ENCODE results near the gene HOXA3.

Gene HOXA3

DNA sequence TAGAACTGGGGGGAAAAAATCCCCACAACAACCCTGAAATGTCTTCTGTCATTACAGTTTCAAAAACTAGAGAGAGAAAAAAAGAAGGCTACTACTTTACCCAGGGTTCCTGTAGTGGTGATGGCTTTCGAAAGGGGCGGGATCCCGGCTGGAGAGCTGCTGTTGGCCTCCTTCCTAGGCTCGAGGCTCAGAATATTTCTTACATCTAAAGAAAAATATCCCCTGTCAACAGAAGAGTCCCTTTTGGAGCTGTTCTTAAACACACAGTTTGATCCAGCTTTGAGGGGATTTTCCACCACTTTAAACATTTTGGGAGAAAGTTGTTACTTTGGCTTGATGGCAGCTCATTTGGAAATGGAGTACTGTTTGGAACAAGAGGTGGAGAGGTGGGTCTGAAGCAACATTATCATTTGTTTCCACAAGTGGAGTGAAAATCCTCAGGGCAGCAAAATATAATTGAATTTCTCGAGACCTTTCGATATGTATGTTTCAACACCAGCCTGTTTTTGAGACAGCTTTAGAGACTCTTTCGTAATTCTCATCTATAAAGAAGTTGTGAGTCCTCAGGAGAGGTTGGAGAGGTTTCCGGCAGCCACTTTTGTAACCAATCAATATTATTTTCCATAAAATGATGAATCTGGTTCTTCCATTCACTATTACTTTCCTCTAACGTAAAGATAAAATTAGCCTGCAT, 42.5 kb upstream of the HOXA3 start:
- WGBS (ENCODE audit: insufficient coverage, insufficient read length), result 100% methylated on average over 1 of the region's 9 CpGs
- H3K36me3 ChIP-seq (ENCODE audit: control insufficient read depth, insufficient read depth, low read length), result no peaks in the 10 kb centered on the region
- H3K27ac ChIP-seq (ENCODE audit: low read length), result no peak overlapping the region
- peaks cover 82% of the 10 kb centered on the region for H3K27me3 ChIP-seq (ENCODE audit: control insufficient read depth, insufficient read depth, low read length)
- no peaks in the 10 kb centered on the region for H3K9me3 ChIP-seq (ENCODE audit: control insufficient read depth, insufficient read depth, low read length)
- no peak for DNase-seq (ENCODE audit: low read depth, low spot score)
- no peak overlapping the region for H3K4me3 ChIP-seq (ENCODE audit: low read length)
- no peaks in the 10 kb centered on the region for H3K4me1 ChIP-seq (ENCODE audit: control insufficient read depth, insufficient read depth, low read length)

DNA sequence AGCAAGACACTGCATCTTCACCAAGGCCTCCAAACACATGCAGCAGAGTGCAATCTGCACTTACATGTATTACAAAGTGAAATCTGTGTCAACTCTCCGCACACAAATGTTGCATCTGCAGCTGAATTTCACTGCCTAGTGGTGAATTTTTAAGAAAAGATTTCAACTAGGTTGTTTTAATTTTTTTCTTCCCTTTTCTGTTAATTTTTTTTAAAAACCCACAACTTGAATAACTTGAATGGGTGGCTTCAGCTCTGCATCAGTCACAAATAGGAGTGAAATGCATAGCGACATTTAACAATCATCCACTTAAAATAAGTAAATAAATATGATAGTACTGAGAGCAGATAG, 41.6 kb upstream of the HOXA3 start:
- Histone ChIP-seq H3K4me1 (ENCODE audit: control insufficient read depth, insufficient read depth, low read length) (0 out of 2 replicates have a peak, but pooled peaks cover 1% of the 10 kb centered on the region), H3K36me3 (ENCODE audit: control insufficient read depth, insufficient read depth, low read length) (no peaks in the 10 kb centered on the region), H3K4me3 (ENCODE audit: low read length) (no peak overlapping the region), H3K27me3 (ENCODE audit: control insufficient read depth, insufficient read depth, low read length) (peaks cover 85% of the 10 kb centered on the region), H3K27ac (ENCODE audit: low read length) (no peak overlapping the region), H3K9me3 (ENCODE audit: control insufficient read depth, insufficient read depth, low read length) (no peaks in the 10 kb centered on the region)
- DNase-seq (ENCODE audit: low read depth, low spot score), result no peak
- no CpG with 5 or more reads among the region's 2 CpGs for WGBS (ENCODE audit: insufficient coverage, insufficient read length)

DNA sequence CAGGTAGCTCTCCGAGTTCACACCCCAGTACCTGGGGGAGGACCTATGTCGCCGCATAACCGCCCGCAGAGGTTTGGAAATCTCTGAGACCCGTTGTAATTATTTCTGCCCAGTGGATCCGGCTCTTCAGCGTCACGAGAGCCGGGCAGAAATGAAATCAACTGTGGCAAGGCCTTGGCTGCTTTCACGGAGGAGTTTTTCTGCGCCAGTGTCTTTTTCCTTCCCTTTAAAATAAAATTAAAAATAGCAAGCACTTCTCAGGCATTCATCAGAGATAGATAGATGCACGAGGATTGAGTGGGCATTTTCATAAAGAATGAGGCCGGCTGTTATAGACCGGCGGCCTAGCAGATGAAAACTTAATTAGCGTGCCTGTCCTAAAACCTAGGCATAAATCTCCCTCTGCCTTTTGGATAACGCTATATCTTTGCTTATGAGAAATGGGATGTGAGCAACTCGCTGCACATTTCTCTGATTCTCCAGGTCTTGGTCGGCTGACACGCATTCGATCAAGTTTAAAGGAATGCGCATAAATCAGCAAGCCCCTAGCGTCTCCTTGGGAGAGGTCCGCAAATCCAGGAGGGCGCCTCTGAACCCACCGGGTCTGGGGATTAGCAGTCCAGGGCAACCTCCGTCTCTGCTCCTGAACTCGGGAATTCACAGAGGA, 41.1 kb upstream of the HOXA3 start:
- WGBS (ENCODE audit: insufficient coverage, insufficient read length), result no CpG with 5 or more reads among the region's 29 CpGs
- Histone ChIP-seq H3K4me1 (ENCODE audit: control insufficient read depth, insufficient read depth, low read length) (0 out of 2 replicates have a peak, but pooled peaks cover 1% of the 10 kb centered on the region), H3K36me3 (ENCODE audit: control insufficient read depth, insufficient read depth, low read length) (no peaks in the 10 kb centered on the region), H3K4me3 (ENCODE audit: low read length) (no peak overlapping the region), H3K27ac (ENCODE audit: low read length) (no peak overlapping the region), H3K9me3 (ENCODE audit: control insufficient read depth, insufficient read depth, low read length) (no peaks in the 10 kb centered on the region), H3K27me3 (ENCODE audit: control insufficient read depth, insufficient read depth, low read length) (peaks cover 85% of the 10 kb centered on the region)
- no peak for DNase-seq (ENCODE audit: low read depth, low spot score)

DNA sequence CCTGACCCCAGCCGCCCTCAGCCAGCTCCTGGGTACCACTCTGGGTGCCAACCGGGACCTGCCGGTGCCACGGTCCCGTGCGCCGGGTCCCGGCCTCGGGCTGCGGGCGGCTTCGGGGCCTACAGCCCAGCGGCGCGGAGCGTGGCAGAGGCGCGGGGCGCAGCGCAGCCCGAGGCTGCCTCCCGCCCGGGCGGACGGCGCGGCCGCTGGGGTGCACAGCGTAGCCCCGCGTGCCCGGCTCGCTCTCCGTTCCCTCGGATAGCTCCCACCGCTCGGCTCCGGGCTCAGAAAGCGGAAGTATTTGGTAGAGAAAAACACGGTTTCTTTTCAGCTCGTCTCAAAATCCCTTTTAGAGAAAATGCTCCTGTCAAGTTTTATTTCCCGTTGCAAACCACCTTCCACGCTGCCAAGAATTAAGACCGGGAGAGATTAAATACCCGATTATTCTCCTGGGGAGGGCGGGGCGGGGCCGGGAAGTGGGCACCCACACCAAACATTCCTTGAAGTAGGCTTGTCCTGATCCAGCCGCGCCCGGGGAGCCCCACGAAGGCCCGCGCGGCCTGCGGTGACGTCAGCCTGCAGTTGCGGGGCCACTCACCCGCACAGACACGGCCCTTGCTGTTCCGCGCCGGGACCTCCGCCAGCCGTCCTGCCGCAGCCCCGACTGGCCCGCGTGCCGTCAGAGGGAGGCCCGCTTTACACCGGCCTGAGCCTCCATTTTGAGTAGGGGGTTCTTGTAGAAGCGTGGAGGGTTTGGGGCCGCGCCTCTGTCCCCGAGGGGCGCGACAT, 40.4 kb upstream of the HOXA3 start:
- DNase-seq (ENCODE audit: low read depth, low spot score), result no peak
- Histone ChIP-seq H3K27ac (ENCODE audit: low read length) (no peak overlapping the region), H3K27me3 (ENCODE audit: control insufficient read depth, insufficient read depth, low read length) (peaks cover 85% of the 10 kb centered on the region), H3K4me3 (ENCODE audit: low read length) (no peak overlapping the region), H3K9me3 (ENCODE audit: control insufficient read depth, insufficient read depth, low read length) (no peaks in the 10 kb centered on the region), H3K36me3 (ENCODE audit: control insufficient read depth, insufficient read depth, low read length) (no peaks in the 10 kb centered on the region), H3K4me1 (ENCODE audit: control insufficient read depth, insufficient read depth, low read length) (0 out of 2 replicates have a peak, but pooled peaks cover 4% of the 10 kb centered on the region)
- WGBS (ENCODE audit: insufficient coverage, insufficient read length), result no CpG with 5 or more reads among the region's 78 CpGs

DNA sequence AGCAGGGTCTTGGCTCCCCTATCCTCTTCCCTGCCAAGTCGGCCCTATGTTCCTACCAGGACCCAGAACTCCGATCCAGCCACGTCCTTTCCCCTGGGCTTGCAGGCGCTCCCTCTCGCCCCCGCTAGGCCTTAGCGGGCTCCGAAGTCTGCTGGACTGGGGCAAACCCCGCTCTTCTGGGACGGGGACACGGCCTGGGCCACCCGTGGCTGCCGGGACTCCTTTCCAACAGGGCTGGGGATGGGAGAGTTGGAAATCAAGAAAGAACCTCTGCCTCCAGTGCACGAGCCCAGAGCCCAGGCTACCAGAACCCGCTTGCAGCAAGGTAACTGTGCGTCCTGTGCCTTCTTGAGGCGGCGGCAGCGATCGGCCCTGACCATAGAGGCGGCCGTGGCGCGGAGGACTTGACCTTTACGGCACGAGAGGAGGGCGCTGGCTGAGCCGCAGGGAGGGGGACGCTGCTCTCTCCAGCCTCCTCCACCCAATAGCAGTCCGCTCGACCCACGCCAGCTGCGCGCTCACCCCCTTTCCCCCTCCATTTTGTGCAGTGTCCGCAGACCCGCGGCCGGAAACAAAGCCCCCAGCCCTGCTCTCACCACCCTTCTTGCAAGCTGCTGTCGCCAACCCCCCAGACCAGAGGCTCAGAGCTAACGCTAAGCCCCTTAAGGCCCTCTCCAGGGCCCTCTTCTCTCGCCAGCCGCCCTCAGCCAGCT, 39.6 kb upstream of the HOXA3 start:
- H3K4me1 ChIP-seq (ENCODE audit: control insufficient read depth, insufficient read depth, low read length), result 0 out of 2 replicates have a peak, but pooled peaks cover 5% of the 10 kb centered on the region
- no CpG with 5 or more reads among the region's 42 CpGs for WGBS (ENCODE audit: insufficient coverage, insufficient read length)
- no peaks in the 10 kb centered on the region for H3K9me3 ChIP-seq (ENCODE audit: control insufficient read depth, insufficient read depth, low read length)
- DNase-seq (ENCODE audit: low read depth, low spot score), result no peak
- no peaks in the 10 kb centered on the region for H3K36me3 ChIP-seq (ENCODE audit: control insufficient read depth, insufficient read depth, low read length)
- no peak overlapping the region for H3K4me3 ChIP-seq (ENCODE audit: low read length)
- H3K27ac ChIP-seq (ENCODE audit: low read length), result no peak overlapping the region
- peaks cover 86% of the 10 kb centered on the region for H3K27me3 ChIP-seq (ENCODE audit: control insufficient read depth, insufficient read depth, low read length)

- no peak overlapping the region for H3K4me3 ChIP-seq (ENCODE audit: low read length)
- no peak overlapping the region for H3K27ac ChIP-seq (ENCODE audit: low read length)
- H3K9me3 ChIP-seq (ENCODE audit: control insufficient read depth, insufficient read depth, low read length), result no peaks in the 10 kb centered on the region
- 0 out of 2 replicates have a peak, but pooled peaks cover 5% of the 10 kb centered on the region for H3K4me1 ChIP-seq (ENCODE audit: control insufficient read depth, insufficient read depth, low read length)
- no peaks in the 10 kb centered on the region for H3K36me3 ChIP-seq (ENCODE audit: control insufficient read depth, insufficient read depth, low read length)
- WGBS (ENCODE audit: insufficient coverage, insufficient read length), result no CpG with 5 or more reads among the region's 15 CpGs
- DNase-seq (ENCODE audit: low read depth, low spot score), result no peak
- peaks cover 91% of the 10 kb centered on the region for H3K27me3 ChIP-seq (ENCODE audit: control insufficient read depth, insufficient read depth, low read length)
These were observed 38.9 kb upstream of the HOXA3 start for GRCh38 chr7:27191161-27191731.

DNA sequence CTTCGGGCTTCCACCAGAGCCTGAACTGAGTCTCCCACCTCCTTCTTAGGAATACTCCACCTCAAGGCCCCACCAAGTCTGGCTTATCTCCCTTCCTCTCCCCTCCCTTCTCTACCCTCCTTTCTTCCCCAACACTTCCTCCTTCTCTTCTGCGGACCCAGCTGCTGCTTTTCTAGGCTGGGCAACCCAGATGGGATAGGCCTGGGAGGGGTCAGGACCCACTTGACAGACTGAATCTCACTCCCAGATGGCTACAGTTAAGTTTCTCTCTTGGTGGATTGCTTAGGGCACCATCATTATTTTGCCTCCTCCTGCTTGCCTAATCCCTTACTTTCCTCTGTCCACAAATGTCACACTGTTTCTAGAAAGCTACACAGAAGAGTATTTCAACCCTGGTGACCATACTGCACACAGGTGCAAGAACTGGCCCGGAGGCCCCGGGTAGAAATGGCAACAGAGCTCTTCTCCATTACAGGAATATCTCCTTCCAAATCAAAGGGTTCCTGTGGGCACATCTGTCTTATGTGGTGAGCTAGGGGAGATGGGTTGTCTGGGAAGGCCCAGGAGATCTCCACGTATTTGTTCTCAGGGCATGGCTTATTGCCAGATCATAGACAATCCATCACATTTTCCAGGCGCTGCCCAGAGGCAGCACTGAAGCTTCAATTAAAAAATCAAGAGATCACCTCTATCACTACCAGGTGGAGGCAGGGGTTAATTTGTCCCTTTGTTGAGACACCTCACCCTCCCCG, 37.8 kb upstream of the HOXA3 start:
- H3K27ac ChIP-seq (ENCODE audit: low read length), result no peak overlapping the region
- WGBS (ENCODE audit: insufficient coverage, insufficient read length), result no CpG with 5 or more reads among the region's 7 CpGs
- DNase-seq (ENCODE audit: low read depth, low spot score), result no peak
- H3K9me3 ChIP-seq (ENCODE audit: control insufficient read depth, insufficient read depth, low read length), result no peaks in the 10 kb centered on the region
- H3K4me3 ChIP-seq (ENCODE audit: low read length), result no peak overlapping the region
- H3K36me3 ChIP-seq (ENCODE audit: control insufficient read depth, insufficient read depth, low read length), result no peaks in the 10 kb centered on the region
- peaks cover 96% of the 10 kb centered on the region for H3K27me3 ChIP-seq (ENCODE audit: control insufficient read depth, insufficient read depth, low read length)
- H3K4me1 ChIP-seq (ENCODE audit: control insufficient read depth, insufficient read depth, low read length), result peaks cover 6% of the 10 kb centered on the region; the same call in 1 of the 2 replicates

GRCh38 chr7:27189295-27189996, 37.1 kb upstream of the HOXA3 start:
- Histone ChIP-seq H3K36me3 (ENCODE audit: control insufficient read depth, insufficient read depth, low read length) (no peaks in the 10 kb centered on the region), H3K27ac (ENCODE audit: low read length) (no peak overlapping the region), H3K4me1 (ENCODE audit: control insufficient read depth, insufficient read depth, low read length) (peaks cover 6% of the 10 kb centered on the region; the same call in 1 of the 2 replicates), H3K9me3 (ENCODE audit: control insufficient read depth, insufficient read depth, low read length) (no peaks in the 10 kb centered on the region), H3K4me3 (ENCODE audit: low read length) (no peak overlapping the region), H3K27me3 (ENCODE audit: control insufficient read depth, insufficient read depth, low read length) (peaks cover 96% of the 10 kb centered on the region)
- no peak for DNase-seq (ENCODE audit: low read depth, low spot score)
- no CpG with 5 or more reads among the region's 22 CpGs for WGBS (ENCODE audit: insufficient coverage, insufficient read length)

Data from iPS DF 6.9 (cell line).